ENCODE measurements around the gene S100A7A.

DNA sequence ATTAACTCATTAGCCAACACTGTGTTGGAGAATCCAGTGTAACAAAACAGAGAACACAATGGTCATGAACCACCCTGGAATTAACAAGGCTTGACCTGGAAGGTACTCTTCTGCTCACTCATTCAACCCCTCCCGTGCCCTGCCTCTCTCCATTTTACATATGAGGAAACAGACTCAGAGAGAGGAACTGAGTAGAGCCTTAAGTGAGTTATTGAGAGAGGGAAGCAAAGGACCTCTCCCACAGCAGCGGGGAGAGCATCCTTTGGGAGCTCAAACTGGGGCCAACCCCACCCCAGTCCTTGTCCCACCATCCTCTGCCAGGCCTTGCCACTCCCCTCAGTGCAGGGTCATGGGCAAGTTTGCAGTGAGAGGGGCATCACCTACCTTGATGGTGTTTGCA is 42.2 kb upstream of the S100A7A start:
- TF ChIP-seq, protein P1, sequence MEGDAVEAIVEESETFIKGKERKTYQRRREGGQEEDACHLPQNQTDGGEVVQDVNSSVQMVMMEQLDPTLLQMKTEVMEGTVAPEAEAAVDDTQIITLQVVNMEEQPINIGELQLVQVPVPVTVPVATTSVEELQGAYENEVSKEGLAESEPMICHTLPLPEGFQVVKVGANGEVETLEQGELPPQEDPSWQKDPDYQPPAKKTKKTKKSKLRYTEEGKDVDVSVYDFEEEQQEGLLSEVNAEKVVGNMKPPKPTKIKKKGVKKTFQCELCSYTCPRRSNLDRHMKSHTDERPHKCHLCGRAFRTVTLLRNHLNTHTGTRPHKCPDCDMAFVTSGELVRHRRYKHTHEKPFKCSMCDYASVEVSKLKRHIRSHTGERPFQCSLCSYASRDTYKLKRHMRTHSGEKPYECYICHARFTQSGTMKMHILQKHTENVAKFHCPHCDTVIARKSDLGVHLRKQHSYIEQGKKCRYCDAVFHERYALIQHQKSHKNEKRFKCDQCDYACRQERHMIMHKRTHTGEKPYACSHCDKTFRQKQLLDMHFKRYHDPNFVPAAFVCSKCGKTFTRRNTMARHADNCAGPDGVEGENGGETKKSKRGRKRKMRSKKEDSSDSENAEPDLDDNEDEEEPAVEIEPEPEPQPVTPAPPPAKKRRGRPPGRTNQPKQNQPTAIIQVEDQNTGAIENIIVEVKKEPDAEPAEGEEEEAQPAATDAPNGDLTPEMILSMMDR (IDR thresholded peaks at IDR 0.05): no peak
- no peak for TF ChIP-seq POLR2A (IDR thresholded peaks at IDR 0.05)

Measured in ovary (tissue), 3 donors.